ENCODE measurements around the gene CHST11. TPM values are rescaled to one million over a fixed set of nuclear protein-coding genes. Genes with fewer than 3 reads are reported as not detected.

Gene CHST11
- total RNA-seq, 1 experiment from 2014 or later, result 6.7 TPM

DNA sequence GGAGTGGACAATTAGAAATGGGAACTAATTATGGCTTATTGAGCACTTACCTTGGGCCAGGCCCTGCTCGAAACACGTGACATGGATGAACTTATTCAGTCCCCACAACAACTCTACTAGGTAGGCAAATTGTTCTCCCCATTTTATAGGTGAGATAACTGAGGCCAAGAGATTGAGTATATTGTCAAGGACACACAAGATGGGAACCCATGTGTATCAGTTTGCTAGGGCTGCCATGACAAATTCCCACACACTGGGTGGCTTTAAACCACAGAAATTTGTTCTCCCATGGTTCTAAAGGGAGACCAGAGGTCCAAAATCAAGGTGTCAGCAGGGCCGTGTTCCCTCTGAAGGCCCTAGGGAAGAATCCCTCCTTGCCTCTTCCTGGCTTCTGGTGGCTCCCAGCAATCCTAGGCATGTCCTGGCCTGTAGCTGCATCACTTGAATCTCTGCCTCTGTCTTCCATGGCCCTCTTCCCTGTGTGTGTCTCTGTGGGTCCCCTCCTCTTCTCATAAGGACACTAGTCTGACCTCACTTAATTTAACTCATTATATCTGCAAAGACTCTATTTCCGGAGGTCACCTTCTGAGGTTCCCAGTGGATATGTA is 128.8 kb downstream of the CHST11 start:
- Histone ChIP-seq H3K56ac (ENCODE audit: insufficient read length, low read depth, low read length) (no peak overlapping the region), H2BK20ac (ENCODE audit: low read depth, low read length, poor library complexity, severe bottlenecking) (no peak overlapping the region), H4K20me1 (ENCODE audit: control insufficient read depth, insufficient read depth, insufficient read length) (no peaks in the 10 kb centered on the region), H2AFZ (ENCODE audit: low read length) (no peak overlapping the region), H3K4me2 (ENCODE audit: insufficient read depth, insufficient read length, low read length) (no peak overlapping the region), H3K23ac (ENCODE audit: insufficient read length, low read depth, low read length) (no peak overlapping the region), H3K79me1 (ENCODE audit: insufficient read depth, low read depth, low read length, poor library complexity, severe bottlenecking) (no peaks in the 10 kb centered on the region), H3K9ac (ENCODE audit: extremely low read depth, insufficient read length, low read length) (no peak overlapping the region), H4K91ac (ENCODE audit: insufficient read length, low read depth, low read length) (no peak overlapping the region), H2BK120ac (ENCODE audit: low read depth, low read length, poor library complexity, severe bottlenecking) (no peak overlapping the region), H3T11ph (ENCODE audit: low read length) (no peak overlapping the region), H3K4ac (ENCODE audit: low read depth, low read length) (no peak overlapping the region), H3K23me2 (ENCODE audit: insufficient read length, low read depth, low read length, poor library complexity, severe bottlenecking) (no peaks in the 10 kb centered on the region), H3K27me3 (ENCODE audit: insufficient read depth, low read length) (no peaks in the 10 kb centered on the region), H3K4me1 (ENCODE audit: insufficient read depth, low read length) (no peaks in the 10 kb centered on the region), H2BK15ac (ENCODE audit: low read depth, low read length) (no peak overlapping the region), H3K18ac (ENCODE audit: insufficient read length, low read depth, low read length) (no peak overlapping the region), H2AK5ac (ENCODE audit: insufficient read length, low read length) (no peak overlapping the region), H3K9me3 (ENCODE audit: control insufficient read depth, low read depth, low read length) (no peaks in the 10 kb centered on the region), H4K5ac (ENCODE audit: insufficient read length, low read depth, low read length) (no peak overlapping the region), H2BK5ac (ENCODE audit: insufficient read length, low read length) (no peak overlapping the region), H4K8ac (replicated peaks; ENCODE audit: insufficient read length, low read depth, low read length) (no peak overlapping the region), H2BK12ac (ENCODE audit: insufficient read length, low read depth, low read length) (no peak overlapping the region), H3K79me2 (ENCODE audit: insufficient read depth, low read length) (no peaks in the 10 kb centered on the region), H3K14ac (ENCODE audit: insufficient read depth, low read length) (no peak overlapping the region), H3K27ac (ENCODE audit: insufficient read length, low read depth, low read length) (no peak overlapping the region)
- Mint-ChIP-seq H3K36me3 (ENCODE audit: insufficient read depth in 1 of 3, low read depth in 3 of 3) (no peaks in the 10 kb centered on the region), H3K4me3 (no peak overlapping the region), H3K27me3 (ENCODE audit: low read depth) (no peaks in the 10 kb centered on the region; the same call in 1 of the 2 replicates), H3K27ac (no peak overlapping the region; a peak in 1 of 7 replicates), H3K4me1 (peaks cover 6 to 8% of the 10 kb centered on the region in 2 experiments; a peak in 3 of 4 replicates), H3K9me3 (no peaks in the 10 kb centered on the region; a peak in 1 of 5 replicates)
- TF ChIP-seq, protein P1, sequence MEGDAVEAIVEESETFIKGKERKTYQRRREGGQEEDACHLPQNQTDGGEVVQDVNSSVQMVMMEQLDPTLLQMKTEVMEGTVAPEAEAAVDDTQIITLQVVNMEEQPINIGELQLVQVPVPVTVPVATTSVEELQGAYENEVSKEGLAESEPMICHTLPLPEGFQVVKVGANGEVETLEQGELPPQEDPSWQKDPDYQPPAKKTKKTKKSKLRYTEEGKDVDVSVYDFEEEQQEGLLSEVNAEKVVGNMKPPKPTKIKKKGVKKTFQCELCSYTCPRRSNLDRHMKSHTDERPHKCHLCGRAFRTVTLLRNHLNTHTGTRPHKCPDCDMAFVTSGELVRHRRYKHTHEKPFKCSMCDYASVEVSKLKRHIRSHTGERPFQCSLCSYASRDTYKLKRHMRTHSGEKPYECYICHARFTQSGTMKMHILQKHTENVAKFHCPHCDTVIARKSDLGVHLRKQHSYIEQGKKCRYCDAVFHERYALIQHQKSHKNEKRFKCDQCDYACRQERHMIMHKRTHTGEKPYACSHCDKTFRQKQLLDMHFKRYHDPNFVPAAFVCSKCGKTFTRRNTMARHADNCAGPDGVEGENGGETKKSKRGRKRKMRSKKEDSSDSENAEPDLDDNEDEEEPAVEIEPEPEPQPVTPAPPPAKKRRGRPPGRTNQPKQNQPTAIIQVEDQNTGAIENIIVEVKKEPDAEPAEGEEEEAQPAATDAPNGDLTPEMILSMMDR (conservative IDR thresholded peaks at IDR 0.05), result no peak
- no peak for DNase-seq
- WGBS (ENCODE audit: extremely low coverage, insufficient read length, low lambda C conversion rate), result no CpG with 5 or more reads among the region's 4 CpGs
